KMS-11 (cell line): Measurements from ENCODE around the gene ABCA4.

Experiments
- H2AFZ ChIP-seq: fragments of 200-600 bp; sonication (generic); 2 replicates; pipeline ENCODE4 v1.6.1; 2016; ENCODE audit warnings: antibody characterized with exemption, mixed run types, low read depth
- H3K27ac ChIP-seq: fragments of 200-600 bp; sonication (generic); 2 replicates; pipeline ENCODE4 v1.6.1; 2016; ENCODE audit warnings: mild to moderate bottlenecking, mixed run types
- H3K27me3 ChIP-seq: fragments of 200-600 bp; sonication (generic); 2 replicates; pipeline ENCODE4 v1.6.1; 2017; ENCODE audit warnings: mild to moderate bottlenecking, low read depth, mixed run types, moderate library complexity; ENCODE audit not compliant: insufficient read depth
- H3K36me3 ChIP-seq: fragments of 200-600 bp; sonication (generic); 2 replicates; pipeline ENCODE4 v1.6.1; 2017; ENCODE audit warnings: mild to moderate bottlenecking, mixed run types; ENCODE audit not compliant: insufficient read depth
- H3K4me1 ChIP-seq: fragments of 200-600 bp; sonication (generic); 2 replicates; pipeline ENCODE4 v1.6.1; 2016; ENCODE audit warnings: mild to moderate bottlenecking, low read depth, mixed run types; ENCODE audit not compliant: poor library complexity, severe bottlenecking
- H3K4me2 ChIP-seq: fragments of 200-600 bp; sonication (generic); 2 replicates; pipeline ENCODE4 v1.7.0; 2016; ENCODE audit warnings: mild to moderate bottlenecking, mixed run types
- H3K4me3 ChIP-seq: fragments of 200-600 bp; sonication (generic); IDR thresholded peaks from 2 replicates; pipeline ENCODE4 v1.6.1; 2017; ENCODE audit warnings: low read depth, low read length, mixed read lengths; ENCODE audit not compliant: insufficient read depth
- H3K79me2 ChIP-seq: fragments of 200-600 bp; sonication (generic); 2 replicates; pipeline ENCODE4 v1.6.1; 2016; ENCODE audit warnings: low read depth, mixed run types; ENCODE audit not compliant: insufficient read depth
- H3K9ac ChIP-seq: fragments of 200-600 bp; sonication (generic); 2 replicates; pipeline ENCODE4 v1.6.1; 2016; ENCODE audit warnings: mild to moderate bottlenecking, mixed run types
- H4K20me1 ChIP-seq: fragments of 200-600 bp; sonication (generic); 2 replicates; pipeline ENCODE4 v1.6.1; 2016; ENCODE audit warnings: mild to moderate bottlenecking, mixed run types; ENCODE audit not compliant: insufficient read depth
- TF ChIP-seq, protein P1 (sequence below): fragments of 200-600 bp; sonication (generic); conservative IDR thresholded peaks from 2 replicates; pipeline ENCODE4 v1.6.1; 2017; ENCODE audit warnings: low read depth, mild to moderate bottlenecking, antibody characterized with exemption, low read length, moderate library complexity, mixed read lengths

The ABCA4 gene

DNA sequence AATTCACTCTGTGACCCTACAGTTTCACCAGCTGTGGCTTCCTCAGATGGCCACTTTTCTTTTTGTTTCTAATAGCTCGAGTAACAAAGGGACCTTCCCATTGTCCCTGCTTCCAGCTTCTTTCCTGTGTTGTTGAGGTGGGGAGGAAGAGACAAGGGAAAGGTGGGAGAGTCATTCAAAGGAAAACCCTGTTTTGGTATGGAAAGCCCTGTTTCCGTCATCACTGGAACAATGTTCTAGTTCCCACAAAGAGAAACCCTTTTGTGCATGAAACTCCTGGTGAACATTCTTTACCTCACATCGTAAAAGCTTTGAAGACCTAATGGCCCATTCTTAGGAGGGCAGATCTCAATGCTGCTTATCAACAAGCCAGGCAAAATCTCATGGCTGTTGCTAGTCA lies 62.2 kb downstream of the ABCA4 start:
- TF ChIP-seq, protein P1, sequence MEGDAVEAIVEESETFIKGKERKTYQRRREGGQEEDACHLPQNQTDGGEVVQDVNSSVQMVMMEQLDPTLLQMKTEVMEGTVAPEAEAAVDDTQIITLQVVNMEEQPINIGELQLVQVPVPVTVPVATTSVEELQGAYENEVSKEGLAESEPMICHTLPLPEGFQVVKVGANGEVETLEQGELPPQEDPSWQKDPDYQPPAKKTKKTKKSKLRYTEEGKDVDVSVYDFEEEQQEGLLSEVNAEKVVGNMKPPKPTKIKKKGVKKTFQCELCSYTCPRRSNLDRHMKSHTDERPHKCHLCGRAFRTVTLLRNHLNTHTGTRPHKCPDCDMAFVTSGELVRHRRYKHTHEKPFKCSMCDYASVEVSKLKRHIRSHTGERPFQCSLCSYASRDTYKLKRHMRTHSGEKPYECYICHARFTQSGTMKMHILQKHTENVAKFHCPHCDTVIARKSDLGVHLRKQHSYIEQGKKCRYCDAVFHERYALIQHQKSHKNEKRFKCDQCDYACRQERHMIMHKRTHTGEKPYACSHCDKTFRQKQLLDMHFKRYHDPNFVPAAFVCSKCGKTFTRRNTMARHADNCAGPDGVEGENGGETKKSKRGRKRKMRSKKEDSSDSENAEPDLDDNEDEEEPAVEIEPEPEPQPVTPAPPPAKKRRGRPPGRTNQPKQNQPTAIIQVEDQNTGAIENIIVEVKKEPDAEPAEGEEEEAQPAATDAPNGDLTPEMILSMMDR, result no peak
- no peaks in the 10 kb centered on the region for H3K36me3 ChIP-seq
- no peak overlapping the region for H3K4me2 ChIP-seq
- H4K20me1 ChIP-seq, result no peaks in the 10 kb centered on the region
- H3K9ac ChIP-seq, result no peak overlapping the region
- no peaks in the 10 kb centered on the region for H3K79me2 ChIP-seq
- H3K27me3 ChIP-seq, result no peaks in the 10 kb centered on the region
- no peaks in the 10 kb centered on the region for H3K4me1 ChIP-seq
- H2AFZ ChIP-seq, result no peak overlapping the region
- no peak overlapping the region for H3K27ac ChIP-seq
- no peak overlapping the region for H3K4me3 ChIP-seq

DNA sequence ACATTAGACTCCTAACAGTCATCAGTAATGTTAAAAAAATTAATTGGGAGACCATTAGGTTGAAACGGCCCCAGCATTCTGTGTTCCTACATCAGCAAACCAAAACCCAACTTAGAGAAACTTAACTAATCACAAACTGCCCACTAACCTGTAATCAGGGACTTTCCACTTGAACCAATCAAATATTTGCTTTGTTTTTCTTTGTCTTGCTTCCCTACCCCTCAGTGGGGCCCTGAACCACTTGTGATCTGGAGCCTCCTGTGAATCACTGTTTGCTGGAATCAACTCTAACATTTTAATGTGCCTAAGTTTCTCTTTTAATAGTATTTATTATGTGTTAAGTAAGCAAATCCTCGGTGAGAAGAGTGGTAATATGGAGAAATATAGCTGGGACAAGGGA lies 64.0 kb downstream of the ABCA4 start:
- no peaks in the 10 kb centered on the region for H3K36me3 ChIP-seq
- no peaks in the 10 kb centered on the region for H4K20me1 ChIP-seq
- no peak overlapping the region for H3K9ac ChIP-seq
- H3K4me2 ChIP-seq, result no peak overlapping the region
- no peaks in the 10 kb centered on the region for H3K79me2 ChIP-seq
- H3K4me1 ChIP-seq, result no peaks in the 10 kb centered on the region
- TF ChIP-seq, protein P1, result no peak
- H3K27me3 ChIP-seq, result no peaks in the 10 kb centered on the region
- no peak overlapping the region for H3K27ac ChIP-seq
- H2AFZ ChIP-seq, result no peak overlapping the region
- H3K4me3 ChIP-seq, result no peak overlapping the region

DNA sequence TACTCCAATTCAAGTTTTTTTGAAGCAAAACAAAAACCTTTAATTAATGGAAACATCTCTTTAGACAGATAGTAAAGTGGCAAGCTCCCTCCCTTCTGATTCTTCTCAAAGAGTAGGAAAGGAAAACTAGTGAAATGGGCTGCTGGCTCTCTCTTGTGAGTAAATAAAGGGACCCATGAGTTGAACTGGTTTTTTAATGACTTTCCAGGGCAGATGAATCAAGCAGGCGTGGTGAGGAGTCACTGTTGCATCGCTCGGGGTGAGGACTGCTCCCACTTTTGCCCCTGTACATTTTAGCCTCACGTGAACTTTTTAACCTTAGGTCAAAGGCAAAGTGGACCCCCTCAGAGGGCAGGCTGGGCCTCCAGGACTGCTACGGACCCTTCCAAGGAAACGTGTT lies 64.8 kb downstream of the ABCA4 start:
- H3K4me2 ChIP-seq, result no peak overlapping the region
- no peak overlapping the region for H3K4me3 ChIP-seq
- H3K9ac ChIP-seq, result no peak overlapping the region
- H3K27ac ChIP-seq, result no peak overlapping the region
- H2AFZ ChIP-seq, result no peak overlapping the region
- no peaks in the 10 kb centered on the region for H3K4me1 ChIP-seq
- no peaks in the 10 kb centered on the region for H3K27me3 ChIP-seq
- H3K79me2 ChIP-seq, result no peaks in the 10 kb centered on the region
- H3K36me3 ChIP-seq, result no peaks in the 10 kb centered on the region
- H4K20me1 ChIP-seq, result no peaks in the 10 kb centered on the region
- TF ChIP-seq, protein P1, result no peak

DNA sequence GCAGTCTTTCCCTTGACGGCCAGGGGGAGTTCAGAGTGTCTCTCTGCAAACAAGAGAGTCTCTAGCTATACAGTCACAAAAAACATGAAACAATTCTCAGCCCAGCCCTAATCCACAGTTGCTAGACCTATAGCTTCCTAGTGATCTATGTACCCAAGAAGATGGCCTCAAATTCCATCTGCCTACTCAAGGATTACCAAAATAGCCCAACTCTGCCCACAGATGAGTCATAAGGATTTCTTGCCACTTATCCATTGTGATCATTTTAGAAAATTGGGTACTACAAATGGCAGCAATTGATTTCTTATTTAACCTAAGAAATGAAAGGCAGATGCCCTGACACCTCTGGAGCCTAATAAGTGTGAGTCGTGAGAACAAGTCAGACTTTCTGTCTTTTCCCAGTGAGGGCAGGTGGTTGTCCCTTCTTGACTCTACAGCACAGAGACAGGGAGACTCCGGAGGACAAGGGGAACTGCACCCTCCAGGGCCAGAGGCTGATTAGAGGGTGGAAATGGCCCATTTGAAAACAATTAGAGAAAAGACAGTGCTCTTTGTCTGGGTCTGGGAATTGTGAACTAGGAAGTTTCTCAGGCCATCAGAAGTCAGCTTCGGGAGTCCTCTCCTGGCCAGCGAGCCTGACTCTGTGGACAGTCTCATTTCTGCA lies 65.4 kb downstream of the ABCA4 start:
- H3K79me2 ChIP-seq, result no peaks in the 10 kb centered on the region
- H3K4me1 ChIP-seq, result no peaks in the 10 kb centered on the region
- H3K4me2 ChIP-seq, result no peak overlapping the region
- H4K20me1 ChIP-seq, result no peaks in the 10 kb centered on the region
- TF ChIP-seq, protein P1, result no peak
- no peaks in the 10 kb centered on the region for H3K36me3 ChIP-seq
- no peak overlapping the region for H3K4me3 ChIP-seq
- no peak overlapping the region for H2AFZ ChIP-seq
- H3K27ac ChIP-seq, result no peak overlapping the region
- H3K27me3 ChIP-seq, result no peaks in the 10 kb centered on the region
- no peak overlapping the region for H3K9ac ChIP-seq
